Urothelium cell line (cell line): Measurements from ENCODE around the gene DEFB127.
A peak's percentile ranks its signal among the peaks of the same experiment; 100 is the strongest.
"Not testable (repeated sequence)": the region's sequence is repeated elsewhere in the genome, so short reads cannot be mapped to it uniquely, and the experiment has no call there.

Source experiments
- DNase-seq: peaks from one replicate; pipeline ENCODE4 v3.0.0; 2011; ENCODE audit warnings: low spot score, mixed read lengths
- FAIRE-seq: peaks from 2 replicates; lab custom pipeline; 2011; peaks lifted over from hg19 to GRCh38; lab: Jason Lieb, UNC

Gene DEFB127

GRCh38 chr20:157154-157553 is at the start of gene DEFB127:
DEFB127 (plus strand) TSS chr20:157454; CDS start chr20:157545, 91 bp downstream.
- FAIRE-seq = no peak
- DNase-seq = no peak

- FAIRE-seq (no peak), DNase-seq (no peak)
Observed at GRCh38 chr20:112396-112795, 44.9 kb upstream of the DEFB127 start.

GRCh38 chr20:117518-117917 is 39.7 kb upstream of the DEFB127 start:
- FAIRE-seq = no peak
- no peak for DNase-seq

- DNase-seq = not testable (repeated sequence)
Observed at GRCh38 chr20:129786-130323, 27.4 kb upstream of the DEFB127 start.

GRCh38 chr20:137668-138490 is 19.4 kb upstream of the DEFB127 start:
- peak; percentile 6 for DNase-seq

More at GRCh38 chr20:129786-130323, 27.4 kb upstream of the DEFB127 start:
- not testable (repeated sequence) for FAIRE-seq

GRCh38 chr20:142290-142689 is 15.0 kb upstream of the DEFB127 start, which contains the start of gene DEFB126:
DEFB126 (plus strand) TSS chr20:142590; CDS start chr20:142629, 39 bp downstream.
- FAIRE-seq (no peak), DNase-seq (no peak)

More at GRCh38 chr20:137668-138490, 19.4 kb upstream of the DEFB127 start:
- FAIRE-seq = no peak

- no peak for FAIRE-seq
- DNase-seq = no peak
Observed at GRCh38 chr20:145877-146276, 11.4 kb upstream of the DEFB127 start.

- no peak for FAIRE-seq
- no peak for DNase-seq
Observed at GRCh38 chr20:152131-152530, 5.1 kb upstream of the DEFB127 start.

- FAIRE-seq (no peak), DNase-seq (no peak)
Observed at GRCh38 chr20:164618-165017, 7.4 kb downstream of the DEFB127 start.

- FAIRE-seq (no peak), DNase-seq (no peak)
Observed at GRCh38 chr20:168876-169275, 11.6 kb downstream of the DEFB127 start.

- no peak for DNase-seq
- FAIRE-seq = no peak
Observed at GRCh38 chr20:184288-184687, 27.0 kb downstream of the DEFB127 start.

GRCh38 chr20:187733-188132 is 30.5 kb downstream of the DEFB127 start:
- FAIRE-seq = no peak

GRCh38 chr20:189611-190010 is 32.4 kb downstream of the DEFB127 start, which contains the start of gene DEFB128:
DEFB128 (minus strand) TSS chr20:189711; CDS start chr20:189623, 88 bp downstream.
- FAIRE-seq (no peak), DNase-seq (no peak)

More at GRCh38 chr20:187733-188132, 30.5 kb downstream of the DEFB127 start:
- no peak for DNase-seq

- FAIRE-seq = no peak
- DNase-seq = no peak
Observed at GRCh38 chr20:198225-198624, 41.0 kb downstream of the DEFB127 start.

GRCh38 chr20:199996-200395 is 42.7 kb downstream of the DEFB127 start:
- FAIRE-seq (no peak), DNase-seq (no peak)

- FAIRE-seq, DNase-seq: not testable (repeated sequence)
Observed at GRCh38 chr20:203630-204029, 46.4 kb downstream of the DEFB127 start.
